Neutrophil (primary cell): ENCODE results near the gene OTOA.
"Not testable (repeated sequence)": the region's sequence is repeated elsewhere in the genome, so short reads cannot be mapped to it uniquely, and the experiment has no call there.

Experiments used
- H3K27ac ChIP-seq: fragments of 200-600 bp; sonication (generic); 2 replicates; pipeline ENCODE4 v1.5.1; 2016; ENCODE audit warnings: mild to moderate bottlenecking, moderate library complexity
- H3K27me3 ChIP-seq: fragments of 200-600 bp; sonication (generic); 2 replicates; pipeline ENCODE4 v1.6.0; 2016; ENCODE audit warnings: mild to moderate bottlenecking
- H3K36me3 ChIP-seq: fragments of 200-600 bp; sonication (generic); 2 replicates; pipeline ENCODE4 v1.5.1; 2017
- H3K4me1 ChIP-seq, 2 experiments: fragments of 200-600 bp in 1 of 2; sonication (generic) in 1 of 2; 1 replicate in 1 of 2; 2 replicates in 1 of 2; pipeline versions ENCODE4 v1.5.1 to v1.6.1; 2013 to 2016; ENCODE audit warnings: low read depth in 1 of 2, low read length in 1 of 2, mild to moderate bottlenecking in 1 of 2, moderate library complexity in 1 of 2; ENCODE audit not compliant: control insufficient read depth in 1 of 2, insufficient read depth in 1 of 2
- H3K4me3 ChIP-seq, 2 experiments: fragments of 200-600 bp in 1 of 2; sonication (generic) in 1 of 2; 1 replicate in 1 of 2; 2 replicates in 1 of 2; pipeline ENCODE4 v1.5.1; 2013 to 2016; ENCODE audit warnings: low read depth in 1 of 2, low read length in 1 of 2, mild to moderate bottlenecking in 1 of 2, moderate library complexity in 1 of 2
- H3K9me3 ChIP-seq: fragments of 200-600 bp; sonication (generic); 2 replicates; pipeline ENCODE4 v1.5.1; 2016
- TF ChIP-seq, protein P1 (sequence below): fragments of 200-600 bp; sonication (generic); IDR thresholded peaks from 2 replicates; pipeline ENCODE4 v1.5.1; 2016; ENCODE audit warnings: antibody characterized with exemption

OTOA gene

DNA sequence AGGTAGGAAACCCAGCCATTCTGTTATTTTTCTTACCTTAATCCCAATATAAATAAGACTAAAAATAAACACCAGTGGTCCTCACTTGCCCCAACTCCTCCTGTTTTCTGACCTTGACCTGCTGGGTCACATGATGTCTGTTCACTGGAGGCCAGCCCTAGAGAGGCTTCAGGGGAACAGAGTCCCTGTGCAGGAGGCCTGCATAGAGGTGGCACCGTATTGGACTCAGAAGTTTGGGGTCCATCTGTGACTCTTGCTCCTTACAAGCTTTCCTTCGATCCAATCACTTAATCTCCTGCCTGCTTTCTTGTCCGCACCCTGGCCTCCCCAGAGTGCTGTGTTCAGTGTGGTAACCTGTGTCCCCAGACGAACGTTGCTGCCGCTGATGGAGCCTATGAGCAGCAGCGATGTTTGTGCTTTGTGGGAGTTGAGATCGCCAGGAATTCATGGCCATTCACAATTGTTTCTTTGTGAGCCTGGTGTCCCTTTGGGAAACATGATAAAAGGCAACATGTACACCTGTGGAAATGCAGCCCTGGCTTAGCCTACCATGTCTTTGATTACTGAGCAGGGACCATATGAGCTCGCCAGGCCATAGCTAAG lies 16.1 kb upstream of the OTOA start:
- Histone ChIP-seq H3K4me3 (no peak overlapping the region), H3K27ac (peak overlapping the region; percentile 97), H3K27me3 (no peaks in the 10 kb centered on the region), H3K4me1 (peaks cover 76 to 95% of the 10 kb centered on the region in 2 experiments), H3K36me3 (peaks cover 75% of the 10 kb centered on the region), H3K9me3 (no peaks in the 10 kb centered on the region)
- TF ChIP-seq, protein P1, sequence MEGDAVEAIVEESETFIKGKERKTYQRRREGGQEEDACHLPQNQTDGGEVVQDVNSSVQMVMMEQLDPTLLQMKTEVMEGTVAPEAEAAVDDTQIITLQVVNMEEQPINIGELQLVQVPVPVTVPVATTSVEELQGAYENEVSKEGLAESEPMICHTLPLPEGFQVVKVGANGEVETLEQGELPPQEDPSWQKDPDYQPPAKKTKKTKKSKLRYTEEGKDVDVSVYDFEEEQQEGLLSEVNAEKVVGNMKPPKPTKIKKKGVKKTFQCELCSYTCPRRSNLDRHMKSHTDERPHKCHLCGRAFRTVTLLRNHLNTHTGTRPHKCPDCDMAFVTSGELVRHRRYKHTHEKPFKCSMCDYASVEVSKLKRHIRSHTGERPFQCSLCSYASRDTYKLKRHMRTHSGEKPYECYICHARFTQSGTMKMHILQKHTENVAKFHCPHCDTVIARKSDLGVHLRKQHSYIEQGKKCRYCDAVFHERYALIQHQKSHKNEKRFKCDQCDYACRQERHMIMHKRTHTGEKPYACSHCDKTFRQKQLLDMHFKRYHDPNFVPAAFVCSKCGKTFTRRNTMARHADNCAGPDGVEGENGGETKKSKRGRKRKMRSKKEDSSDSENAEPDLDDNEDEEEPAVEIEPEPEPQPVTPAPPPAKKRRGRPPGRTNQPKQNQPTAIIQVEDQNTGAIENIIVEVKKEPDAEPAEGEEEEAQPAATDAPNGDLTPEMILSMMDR, result no peak

DNA sequence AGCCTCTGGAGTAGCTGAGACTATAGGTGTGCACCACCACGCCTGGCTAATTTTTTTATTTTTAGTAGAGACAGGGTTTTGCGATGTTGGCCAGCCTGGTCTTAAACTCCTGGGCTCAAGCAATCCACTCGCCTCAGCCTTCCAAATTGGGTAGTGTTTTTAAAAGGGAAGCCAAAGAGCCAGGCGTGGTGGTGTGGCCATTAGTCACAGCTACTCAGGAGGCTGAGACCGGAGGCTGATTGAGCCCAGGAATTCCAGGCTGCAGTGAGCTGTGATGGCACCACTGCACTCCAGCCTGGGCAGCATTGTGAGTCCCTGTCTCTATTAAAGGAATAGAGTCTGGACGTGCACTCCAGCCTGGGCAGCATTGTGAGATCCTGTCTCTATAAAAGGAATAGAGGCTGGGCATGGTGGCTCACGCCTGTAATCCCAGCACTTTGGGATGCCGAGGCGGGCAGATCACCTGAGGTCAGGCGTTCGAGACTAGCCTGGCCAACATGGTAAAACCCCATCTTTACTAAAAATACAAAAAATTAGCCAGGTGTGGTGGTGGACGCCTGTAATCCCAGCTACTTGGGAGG lies 13.9 kb upstream of the OTOA start:
- H3K27ac ChIP-seq, result peak overlapping the region; percentile 97
- H3K9me3 ChIP-seq, H3K27me3 ChIP-seq: not testable (repeated sequence)
- H3K4me3 ChIP-seq, result peak overlapping the region; percentile 90 to 92
- H3K4me1 ChIP-seq, result peaks cover 76 to 95% of the 10 kb centered on the region in 2 experiments
- H3K36me3 ChIP-seq, result peaks cover 53% of the 10 kb centered on the region

DNA sequence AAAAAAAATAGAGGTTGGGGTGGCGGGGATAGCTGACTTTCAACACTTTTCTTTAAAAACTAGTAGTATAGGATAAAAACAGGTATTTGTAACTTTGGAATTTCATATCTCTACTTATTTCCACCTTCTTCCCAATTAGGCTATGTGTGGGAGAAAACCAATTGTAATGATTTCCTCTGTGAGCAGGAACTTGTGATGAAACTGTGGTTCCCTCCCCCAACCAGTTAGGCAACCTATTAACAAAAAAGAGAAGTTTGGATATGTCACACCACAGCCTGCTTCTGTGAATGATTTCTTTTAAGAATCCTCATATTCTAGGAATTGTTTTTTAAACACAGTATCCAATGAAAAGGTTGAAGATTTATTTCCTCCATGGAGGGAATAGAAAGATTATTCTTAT lies 13.2 kb upstream of the OTOA start:
- TF ChIP-seq, protein P1, result no peak
- Histone ChIP-seq H3K9me3 (no peaks in the 10 kb centered on the region), H3K4me3 (peak overlapping the region; percentile 90 to 92), H3K27me3 (no peaks in the 10 kb centered on the region), H3K4me1 (peaks cover 76 to 95% of the 10 kb centered on the region in 2 experiments), H3K27ac (peak overlapping the region; percentile 97), H3K36me3 (peaks cover 53% of the 10 kb centered on the region)

DNA sequence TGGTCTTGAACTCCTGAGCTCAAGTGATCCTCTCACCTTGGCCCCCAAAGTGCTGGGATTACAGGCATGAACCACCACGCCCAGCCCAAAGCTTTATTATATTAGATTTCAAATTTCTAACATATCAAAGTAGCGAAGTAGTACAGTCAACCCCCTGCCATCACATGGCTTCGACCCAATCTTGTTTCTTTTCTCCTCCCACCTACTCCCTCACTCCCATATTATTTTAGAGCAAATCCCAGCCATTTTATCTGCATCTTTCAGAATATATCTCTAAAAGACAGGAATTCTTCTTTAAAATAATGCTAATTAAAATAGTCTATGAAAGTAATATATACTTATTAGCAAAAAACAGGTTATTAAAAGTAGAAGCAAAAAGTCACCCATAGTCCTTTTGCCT lies 12.3 kb upstream of the OTOA start:
- Histone ChIP-seq H3K9me3 (no peaks in the 10 kb centered on the region), H3K4me3 (peak overlapping the region; percentile 90 to 92), H3K27ac (peak overlapping the region; percentile 97), H3K4me1 (peaks cover 76 to 89% of the 10 kb centered on the region in 2 experiments), H3K36me3 (peaks cover 50% of the 10 kb centered on the region), H3K27me3 (no peaks in the 10 kb centered on the region)
- TF ChIP-seq, protein P1, result no peak

DNA sequence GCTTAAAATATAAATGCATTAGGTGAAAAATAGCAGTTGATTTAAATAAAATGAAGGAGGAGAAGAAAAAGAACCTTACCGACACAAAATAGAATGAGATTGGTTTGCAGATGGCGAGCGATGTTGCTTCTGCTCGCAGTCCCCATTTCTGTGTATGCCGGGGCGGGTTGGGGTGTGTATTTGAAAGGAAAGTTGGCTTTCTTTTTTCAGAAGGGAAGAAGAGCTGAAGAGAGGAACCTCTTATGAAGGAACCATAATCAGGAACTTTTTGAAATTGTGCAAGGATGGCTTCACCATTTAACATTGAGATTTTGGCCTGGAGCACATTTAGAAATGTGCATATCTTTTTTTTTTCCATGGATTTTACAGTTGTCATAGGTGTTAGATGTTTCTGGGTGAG lies 11.3 kb upstream of the OTOA start, which contains the start of gene IGSF6:
Gene IGSF6, minus strand, starts transcription at position 156 of the 400 bp plus-strand sequence. Its CDS starts 10 bp downstream, at position 146.
- Histone ChIP-seq H3K27me3 (no peaks in the 10 kb centered on the region), H3K27ac (peak within 1 kb of the TSS; percentile 97), H3K4me1 (peaks cover 77 to 89% of the 10 kb centered on the region in 2 experiments), H3K36me3 (peaks cover 42% of the 10 kb centered on the region), H3K4me3 (peak within 1 kb of the TSS; percentile 90 to 92), H3K9me3 (no peaks in the 10 kb centered on the region)
- TF ChIP-seq, protein P1, result no peak

GRCh38 chr16:21653571-21653970 lies 10.2 kb upstream of the OTOA start:
- H3K9me3 ChIP-seq, result no peaks in the 10 kb centered on the region
- H3K27me3 ChIP-seq, result no peaks in the 10 kb centered on the region
- H3K4me3 ChIP-seq, result peak overlapping the region; percentile 90 to 92
- H3K4me1 ChIP-seq, result peaks cover 72 to 80% of the 10 kb centered on the region in 2 experiments
- peaks cover 31% of the 10 kb centered on the region for H3K36me3 ChIP-seq
- TF ChIP-seq, protein P1, result no peak
- peak overlapping the region; percentile 97 for H3K27ac ChIP-seq
